Astrocyte (in vitro differentiated cells and primary cell): ENCODE measurements around the gene ANKIB1.

Experiments
- CTCF ChIP-seq: IDR thresholded peaks from 2 replicates; pipeline ENCODE4 v1.5.1; 2011; ENCODE audit warnings: low read depth, mild to moderate bottlenecking, inconsistent platforms, low read length, moderate library complexity; ENCODE audit not compliant: insufficient read depth
- EZH2 ChIP-seq: IDR thresholded peaks from 2 replicates; pipeline ENCODE4 v1.6.1; 2012; ENCODE audit warnings: mild to moderate bottlenecking, low read length, inconsistent platforms; ENCODE audit not compliant: insufficient read depth

- TF ChIP-seq CTCF (no peak), EZH2 (no peak)
Observed at GRCh38 chr7:92433019-92433418, 187.2 kb downstream of the ANKIB1 start.
